ENCODE data around the gene CTNNA1.
A peak's percentile ranks its signal among the peaks of the same experiment; 100 is the strongest.

The CTNNA1 gene

DNA sequence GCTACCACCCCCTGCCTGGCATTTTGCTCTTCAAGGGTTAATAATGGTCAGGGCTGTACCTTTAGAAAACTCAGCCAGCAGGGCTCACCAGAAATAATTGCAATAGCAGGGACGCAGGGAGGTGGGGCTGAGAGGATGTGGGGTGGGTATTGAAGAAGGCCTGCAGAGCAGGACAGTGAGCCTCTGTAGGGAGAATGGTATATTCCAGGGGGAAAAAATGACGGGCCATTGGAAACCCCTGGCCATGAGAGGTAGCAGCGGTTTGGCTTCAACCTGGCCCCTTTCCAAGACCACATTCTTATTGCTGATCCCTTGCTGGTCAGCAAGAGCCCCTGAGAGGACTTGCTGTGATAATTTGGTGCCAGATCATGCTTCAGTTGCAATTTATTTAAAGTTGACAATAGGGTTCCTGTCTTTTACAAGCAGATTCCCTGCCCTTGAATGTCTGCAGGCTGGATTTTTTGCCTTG lies 36.7 kb upstream of the CTNNA1 start:
- TF ChIP-seq ZC3H10 (CRISPR knock-in tag; IDR thresholded peaks at IDR 0.05) (no peak), ZNF8 (CRISPR knock-in tag; IDR thresholded peaks at IDR 0.05) (no peak), ZNF565 (CRISPR knock-in tag; conservative IDR thresholded peaks at IDR 0.05; ENCODE audit: low read depth) (no peak), TCF4 (CRISPR knock-in tag; IDR thresholded peaks at IDR 0.05; ENCODE audit: borderline replicate concordance) (no peak), CSDC2 (CRISPR knock-in tag; IDR thresholded peaks at IDR 0.05) (no peak), ESRRG (CRISPR knock-in tag; IDR thresholded peaks at IDR 0.05) (no peak), PATZ1 (CRISPR knock-in tag; IDR thresholded peaks at IDR 0.05; ENCODE audit: borderline replicate concordance) (no peak), ZFP3 (CRISPR knock-in tag; IDR thresholded peaks at IDR 0.05) (no peak), ZNF70 (CRISPR knock-in tag; IDR thresholded peaks at IDR 0.05) (no peak), ISL1 (CRISPR knock-in tag; IDR thresholded peaks at IDR 0.05) (no peak), ARNTL (CRISPR knock-in tag; IDR thresholded peaks at IDR 0.05; ENCODE audit: borderline replicate concordance, low read depth) (no peak)
- TF ChIP-seq, protein P1, sequence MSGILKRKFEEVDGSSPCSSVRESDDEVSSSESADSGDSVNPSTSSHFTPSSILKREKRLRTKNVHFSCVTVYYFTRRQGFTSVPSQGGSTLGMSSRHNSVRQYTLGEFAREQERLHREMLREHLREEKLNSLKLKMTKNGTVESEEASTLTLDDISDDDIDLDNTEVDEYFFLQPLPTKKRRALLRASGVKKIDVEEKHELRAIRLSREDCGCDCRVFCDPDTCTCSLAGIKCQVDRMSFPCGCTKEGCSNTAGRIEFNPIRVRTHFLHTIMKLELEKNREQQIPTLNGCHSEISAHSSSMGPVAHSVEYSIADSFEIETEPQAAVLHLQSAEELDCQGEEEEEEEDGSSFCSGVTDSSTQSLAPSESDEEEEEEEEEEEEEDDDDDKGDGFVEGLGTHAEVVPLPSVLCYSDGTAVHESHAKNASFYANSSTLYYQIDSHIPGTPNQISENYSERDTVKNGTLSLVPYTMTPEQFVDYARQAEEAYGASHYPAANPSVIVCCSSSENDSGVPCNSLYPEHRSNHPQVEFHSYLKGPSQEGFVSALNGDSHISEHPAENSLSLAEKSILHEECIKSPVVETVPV (CRISPR knock-in tag; IDR thresholded peaks at IDR 0.05) = no peak
- peak; percentile 79 for ATAC-seq

DNA sequence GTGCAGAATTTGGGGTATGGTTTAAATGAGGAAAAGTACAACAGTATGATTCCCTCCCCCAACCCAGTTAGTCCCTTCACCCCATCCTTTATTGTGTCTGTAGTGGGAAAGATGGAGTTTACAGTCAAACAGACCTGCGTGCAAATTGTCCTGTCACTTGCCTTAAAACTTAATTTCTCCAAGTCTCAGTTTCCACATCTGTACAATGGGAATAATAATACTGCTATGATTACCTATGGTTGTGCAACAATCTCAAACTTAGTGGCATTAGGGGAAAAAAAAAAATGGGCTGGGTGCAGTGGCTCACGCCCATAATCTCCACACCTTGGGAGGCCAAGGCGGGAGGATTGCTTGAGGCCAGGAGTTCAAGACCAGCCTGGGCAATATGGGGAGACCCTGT lies 35.8 kb upstream of the CTNNA1 start:
- no peak for ATAC-seq

DNA sequence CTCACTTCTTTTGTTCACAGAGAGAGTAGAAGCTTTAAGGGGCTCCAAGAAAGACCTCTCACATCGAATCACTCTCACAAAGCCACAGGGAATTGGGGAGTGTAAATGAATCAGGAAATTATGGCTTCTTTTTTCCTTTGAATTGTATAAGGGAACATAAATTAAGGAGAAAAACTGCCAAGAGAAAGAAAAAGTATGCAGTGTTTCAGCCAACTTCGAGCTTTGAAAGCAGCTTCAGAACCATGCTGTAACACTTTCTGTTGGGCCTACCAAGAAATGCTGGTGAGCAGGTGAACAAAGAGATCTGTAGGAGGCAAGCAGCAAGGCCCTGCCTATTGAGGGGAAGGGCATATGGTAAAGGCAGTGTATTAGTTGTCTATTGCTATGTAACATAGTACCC lies 33.4 kb upstream of the CTNNA1 start:
- no peak for ATAC-seq
- TF ChIP-seq OSR1 (CRISPR knock-in tag; IDR thresholded peaks at IDR 0.05) (no peak), ZNF8 (CRISPR knock-in tag; IDR thresholded peaks at IDR 0.05) (no peak), CSDC2 (CRISPR knock-in tag; IDR thresholded peaks at IDR 0.05) (no peak), ZFP3 (CRISPR knock-in tag; IDR thresholded peaks at IDR 0.05) (no peak), ARNTL (CRISPR knock-in tag; IDR thresholded peaks at IDR 0.05; ENCODE audit: borderline replicate concordance, low read depth) (no peak), TCF4 (CRISPR knock-in tag; IDR thresholded peaks at IDR 0.05; ENCODE audit: borderline replicate concordance) (no peak), RARB (CRISPR knock-in tag; IDR thresholded peaks at IDR 0.05) (no peak), ZNF565 (CRISPR knock-in tag; conservative IDR thresholded peaks at IDR 0.05; ENCODE audit: low read depth) (no peak), PPARA (CRISPR knock-in tag; IDR thresholded peaks at IDR 0.05; ENCODE audit: borderline replicate concordance) (no peak), PATZ1 (CRISPR knock-in tag; IDR thresholded peaks at IDR 0.05; ENCODE audit: borderline replicate concordance) (no peak), GLIS3 (CRISPR knock-in tag; IDR thresholded peaks at IDR 0.05) (no peak)
- TF ChIP-seq, protein P2, sequence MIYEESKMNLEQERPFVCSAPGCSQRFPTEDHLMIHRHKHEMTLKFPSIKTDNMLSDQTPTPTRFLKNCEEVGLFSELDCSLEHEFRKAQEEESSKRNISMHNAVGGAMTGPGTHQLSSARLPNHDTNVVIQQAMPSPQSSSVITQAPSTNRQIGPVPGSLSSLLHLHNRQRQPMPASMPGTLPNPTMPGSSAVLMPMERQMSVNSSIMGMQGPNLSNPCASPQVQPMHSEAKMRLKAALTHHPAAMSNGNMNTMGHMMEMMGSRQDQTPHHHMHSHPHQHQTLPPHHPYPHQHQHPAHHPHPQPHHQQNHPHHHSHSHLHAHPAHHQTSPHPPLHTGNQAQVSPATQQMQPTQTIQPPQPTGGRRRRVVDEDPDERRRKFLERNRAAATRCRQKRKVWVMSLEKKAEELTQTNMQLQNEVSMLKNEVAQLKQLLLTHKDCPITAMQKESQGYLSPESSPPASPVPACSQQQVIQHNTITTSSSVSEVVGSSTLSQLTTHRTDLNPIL (CRISPR knock-in tag; IDR thresholded peaks at IDR 0.05; ENCODE audit: low read depth) = no peak
- TF ChIP-seq, protein P1 (CRISPR knock-in tag; IDR thresholded peaks at IDR 0.05) = no peak

More for the DNA sequence above, 35.8 kb upstream of the CTNNA1 start:
- no peak for TF ChIP-seq ARNTL (CRISPR knock-in tag; IDR thresholded peaks at IDR 0.05; ENCODE audit: borderline replicate concordance, low read depth)
- TF ChIP-seq TSHZ2 (CRISPR knock-in tag; IDR thresholded peaks at IDR 0.05) = no peak
- TF ChIP-seq SNAI2 (CRISPR knock-in tag; IDR thresholded peaks at IDR 0.05) = no peak
- TF ChIP-seq ZNF8 (CRISPR knock-in tag; IDR thresholded peaks at IDR 0.05) = no peak
- TF ChIP-seq ZFP30 (CRISPR knock-in tag; IDR thresholded peaks at IDR 0.05) = no peak
- TF ChIP-seq, protein P2 (CRISPR knock-in tag; IDR thresholded peaks at IDR 0.05; ENCODE audit: low read depth) = no peak
- TF ChIP-seq PPARA (CRISPR knock-in tag; IDR thresholded peaks at IDR 0.05; ENCODE audit: borderline replicate concordance) = no peak
- no peak for TF ChIP-seq RARB (CRISPR knock-in tag; IDR thresholded peaks at IDR 0.05)
- no peak for TF ChIP-seq ZC3H10 (CRISPR knock-in tag; IDR thresholded peaks at IDR 0.05)
- no peak for TF ChIP-seq TOX (CRISPR knock-in tag; IDR thresholded peaks at IDR 0.05; ENCODE audit: borderline replicate concordance)
- no peak for TF ChIP-seq ZNF70 (CRISPR knock-in tag; IDR thresholded peaks at IDR 0.05)
- no peak for TF ChIP-seq TCF4 (CRISPR knock-in tag; IDR thresholded peaks at IDR 0.05; ENCODE audit: borderline replicate concordance)
- no peak for TF ChIP-seq ISL1 (CRISPR knock-in tag; IDR thresholded peaks at IDR 0.05)
- TF ChIP-seq OSR1 (CRISPR knock-in tag; IDR thresholded peaks at IDR 0.05) = no peak

Data from SK-N-SH treated with all-trans-retinoic acid at 6 μM for 48 hours (cell line).